ENCODE results near the gene MAD1L1.

GRCh38 chr7:1846331-1847065, 386.2 kb downstream of the MAD1L1 start:
- TF ChIP-seq CTCF (IDR thresholded peaks at IDR 0.05): no peak
- no peak for TF ChIP-seq POLR2A (IDR thresholded peaks at IDR 0.05)
